Caco-2 (cell line): Measurements from ENCODE around the gene TMEM131. TPM values are rescaled to one million over a fixed set of nuclear protein-coding genes. Genes with fewer than 3 reads are reported as not detected.
A peak's percentile ranks its signal among the peaks of the same experiment; 100 is the strongest.

Source experiments
- BruUV-seq: library from RNA; stranded (reverse); fragments of 400-500 nt; replicated peaks from 2 replicates; lab custom pipeline; 2021; lab: Mats Ljungman, UMichigan
- CTCF ChIA-PET: fragments of 300-600 bp; sonication (Branson Sonifier 250); formaldehyde crosslinking; loops from one replicate; lab custom pipeline; 2022; ENCODE audit warnings: antibody characterized with exemption; lab: Charles Lee
- POLR2A ChIA-PET: fragments of 300-600 bp; sonication (Branson Sonifier 250); formaldehyde crosslinking; loops from one replicate; lab custom pipeline; 2022; ENCODE audit warnings: antibody characterized with exemption; lab: Charles Lee
- DNase-seq, 2 experiments: peaks; one replicate each; pipeline versions ENCODE4 v3.0.0 to v3.0.0-alpha.2; 2020 to 2022
- H3K27me3 ChIP-seq: replicated peaks from 2 replicates; pipeline ENCODE4 v1.6.0; 2011; ENCODE audit warnings: low read length; ENCODE audit not compliant: control insufficient read depth, insufficient read depth
- H3K36me3 ChIP-seq: 2 replicates; pipeline ENCODE4 v1.5.1; 2011; ENCODE audit warnings: low read length; ENCODE audit not compliant: control insufficient read depth, insufficient read depth
- H3K4me1 ChIP-seq: fragments of 250-450 bp; sonication (Bioruptor Pico); 2 replicates; pipeline ENCODE4 v1.5.1; 2020; ENCODE audit warnings: mild to moderate bottlenecking
- H3K4me3 ChIP-seq: 2 replicates; pipeline ENCODE4 v1.5.1; 2011; ENCODE audit warnings: low read depth, mild to moderate bottlenecking, control low read depth, low read length
- H3K9me3 ChIP-seq: fragments of 250-450 bp; sonication (Bioruptor Pico); 2 replicates; pipeline ENCODE4 v1.5.1; 2020; ENCODE audit warnings: mild to moderate bottlenecking, moderate library complexity
- H3K27ac Mint-ChIP-seq: one replicate; pipeline ENCODE4 v1.8.0; 2022; ENCODE audit warnings: mixed read lengths; ENCODE audit not compliant: unreplicated experiment
- H3K27me3 Mint-ChIP-seq: one replicate; pipeline ENCODE4 v1.8.0; 2022; ENCODE audit warnings: mixed read lengths; ENCODE audit not compliant: insufficient read depth, unreplicated experiment
- H3K36me3 Mint-ChIP-seq: one replicate; pipeline ENCODE4 v1.8.0; 2022; ENCODE audit warnings: mild to moderate bottlenecking, mixed read lengths; ENCODE audit not compliant: insufficient read depth, unreplicated experiment
- H3K4me1 Mint-ChIP-seq: one replicate; pipeline ENCODE4 v1.8.0; 2022; ENCODE audit warnings: low read depth, mixed read lengths; ENCODE audit not compliant: unreplicated experiment
- H3K4me3 Mint-ChIP-seq: one replicate; pipeline ENCODE4 v1.8.0; 2022; ENCODE audit warnings: mild to moderate bottlenecking, moderate library complexity, mixed read lengths; ENCODE audit not compliant: unreplicated experiment
- H3K9me3 Mint-ChIP-seq: one replicate; pipeline ENCODE4 v1.8.0; 2022; ENCODE audit warnings: mixed read lengths; ENCODE audit not compliant: unreplicated experiment
- CTCF ChIP-seq, 2 experiments: fragments of 200-600 bp in 1 of 2; IDR thresholded peaks; 1 replicate in 1 of 2; 2 replicates in 1 of 2; pipeline versions ENCODE4 v1.5.1 to v1.8.0; 2011 to 2022; ENCODE audit warnings: antibody characterized with exemption in 1 of 2, control low read depth in 1 of 2, inconsistent platforms in 1 of 2, low read depth in 1 of 2, low read length in 1 of 2, mild to moderate bottlenecking in 1 of 2, moderate library complexity in 1 of 2; ENCODE audit not compliant: insufficient read depth in 1 of 2, severe bottlenecking in 1 of 2, unreplicated experiment in 1 of 2
- intact Hi-C: fragments of 100-400 bp; cut with micrococcal nuclease; formaldehyde crosslinking; loops from one replicate; pipeline ENCODE4 v1.10.0; 2022; ENCODE audit not compliant: unreplicated experiment
- total RNA-seq: library from RNA; stranded (reverse); gene quantifications from 2 replicates; pipeline ENCODE4 v1.2.3, GENCODE V29; 2022

Gene TMEM131
- total RNA-seq, 1 experiment from 2014 or later: 36.3 TPM

- CTCF ChIA-PET: no interaction called here
- H3K4me3 ChIP-seq: no peak overlapping the region
- BruUV-seq: no TSS peak
- no peak overlapping the region for H3K27ac Mint-ChIP-seq
- no peaks in the 10 kb centered on the region for H3K27me3 ChIP-seq
- no peak for TF ChIP-seq CTCF (IDR thresholded peaks at IDR 0.05; ENCODE audit: insufficient read depth in 1 of 2, low read depth in 1 of 2, low read length in 1 of 2, severe bottlenecking in 1 of 2, unreplicated experiment in 1 of 2)
- POLR2A ChIA-PET: interaction anchor here (0.7 kb wide), 1 partner anchor 8 kb away, joined by 4 read pairs; no protein-coding TSS in a partner anchor
- intact Hi-C loops: no loop called here
- H3K9me3 Mint-ChIP-seq: no peaks in the 10 kb centered on the region
- peaks cover 2% of the 10 kb centered on the region for H3K36me3 ChIP-seq
- H3K4me1 ChIP-seq: peaks cover 29% of the 10 kb centered on the region
- no peaks in the 10 kb centered on the region for H3K27me3 Mint-ChIP-seq
- DNase-seq: no peak
- peaks cover 50% of the 10 kb centered on the region for H3K36me3 Mint-ChIP-seq
- no peaks in the 10 kb centered on the region for H3K9me3 ChIP-seq
- H3K4me1 Mint-ChIP-seq: peaks cover 8% of the 10 kb centered on the region
- H3K4me3 Mint-ChIP-seq: no peak overlapping the region
These were observed 220.7 kb downstream of the TMEM131 start for GRCh38 chr2:97775074-97775473.

GRCh38 chr2:97774425-97774824, 221.3 kb downstream of the TMEM131 start:
- intact Hi-C loops: no loop called here
- Histone ChIP-seq H3K27me3 (no peaks in the 10 kb centered on the region), H3K4me3 (no peak overlapping the region), H3K36me3 (peaks cover 2% of the 10 kb centered on the region), H3K4me1 (peaks cover 34% of the 10 kb centered on the region), H3K9me3 (no peaks in the 10 kb centered on the region)
- H3K27ac Mint-ChIP-seq: no peak overlapping the region
- ChIA-PET POLR2A (no interaction called here), CTCF (interaction anchor here (0.6 kb wide), 1 partner anchor 38 kb away, joined by 3 read pairs; no protein-coding TSS in a partner anchor)
- no peak overlapping the region for H3K4me3 Mint-ChIP-seq
- peaks cover 8% of the 10 kb centered on the region for H3K4me1 Mint-ChIP-seq
- H3K36me3 Mint-ChIP-seq: peaks cover 44% of the 10 kb centered on the region
- no TSS peak for BruUV-seq
- TF ChIP-seq CTCF (IDR thresholded peaks at IDR 0.05; ENCODE audit: insufficient read depth in 1 of 2, low read depth in 1 of 2, low read length in 1 of 2, severe bottlenecking in 1 of 2, unreplicated experiment in 1 of 2): peak; percentile 66 to 73
- peak in 1 of 2 experiments; percentile 56 for DNase-seq
- no peaks in the 10 kb centered on the region for H3K27me3 Mint-ChIP-seq
- no peaks in the 10 kb centered on the region for H3K9me3 Mint-ChIP-seq

- Mint-ChIP-seq H3K27me3 (no peaks in the 10 kb centered on the region), H3K4me1 (peaks cover 8% of the 10 kb centered on the region), H3K4me3 (no peak overlapping the region), H3K27ac (no peak overlapping the region), H3K9me3 (no peaks in the 10 kb centered on the region), H3K36me3 (peaks cover 25% of the 10 kb centered on the region)
- BruUV-seq: no TSS peak
- intact Hi-C loops: no loop called here
- TF ChIP-seq CTCF (IDR thresholded peaks at IDR 0.05; ENCODE audit: insufficient read depth in 1 of 2, low read depth in 1 of 2, low read length in 1 of 2, severe bottlenecking in 1 of 2, unreplicated experiment in 1 of 2): no peak
- peak in 1 of 2 experiments; percentile 19 for DNase-seq
- H3K36me3 ChIP-seq: no peaks in the 10 kb centered on the region; the same call in none of the 2 replicates
- H3K4me1 ChIP-seq: peaks cover 32% of the 10 kb centered on the region
- CTCF ChIA-PET: interaction anchor here (1.0 kb wide), 1 partner anchor 72 kb away, joined by 3 read pairs; no protein-coding TSS in a partner anchor
- H3K4me3 ChIP-seq: no peak overlapping the region
- H3K27me3 ChIP-seq: no peaks in the 10 kb centered on the region
- H3K9me3 ChIP-seq: no peaks in the 10 kb centered on the region
- POLR2A ChIA-PET: no interaction called here
These were observed 225.3 kb downstream of the TMEM131 start for GRCh38 chr2:97770445-97770844.
